ENCODE data around the gene TMEM256.

DNA sequence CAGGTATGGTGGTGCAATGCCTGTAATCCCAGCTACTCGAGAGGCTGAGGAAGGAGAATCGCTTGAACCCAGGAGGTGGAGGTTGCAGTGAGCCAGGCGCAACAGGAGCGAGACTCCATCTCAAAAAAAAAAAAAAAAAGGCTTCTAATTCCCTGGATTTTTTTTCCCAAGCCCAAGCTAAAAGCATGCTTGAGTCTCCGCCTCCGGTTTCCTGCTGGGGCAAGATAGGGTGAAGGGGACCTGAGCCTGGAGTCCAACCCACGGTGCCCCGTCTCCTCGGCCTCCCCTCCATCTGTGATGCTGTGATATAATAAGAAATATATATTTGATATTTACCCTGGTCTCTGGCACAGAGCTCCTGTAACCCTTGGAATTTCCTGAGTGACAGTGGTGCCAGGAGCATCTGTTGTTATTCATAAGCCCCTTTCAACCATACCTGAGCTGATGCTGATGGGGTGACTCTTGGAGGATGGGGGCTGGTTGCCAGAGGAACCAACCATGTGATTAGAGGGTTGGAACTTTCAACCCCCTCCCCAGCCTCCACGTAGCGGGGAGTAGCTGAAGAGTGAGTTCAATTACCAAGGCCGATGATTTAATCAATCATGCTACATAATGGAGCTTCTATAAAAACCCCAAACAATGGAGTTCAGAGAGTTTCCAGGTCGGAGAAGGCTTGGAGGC is 35.8 kb downstream of the TMEM256 start:
- TF ChIP-seq, protein P1, sequence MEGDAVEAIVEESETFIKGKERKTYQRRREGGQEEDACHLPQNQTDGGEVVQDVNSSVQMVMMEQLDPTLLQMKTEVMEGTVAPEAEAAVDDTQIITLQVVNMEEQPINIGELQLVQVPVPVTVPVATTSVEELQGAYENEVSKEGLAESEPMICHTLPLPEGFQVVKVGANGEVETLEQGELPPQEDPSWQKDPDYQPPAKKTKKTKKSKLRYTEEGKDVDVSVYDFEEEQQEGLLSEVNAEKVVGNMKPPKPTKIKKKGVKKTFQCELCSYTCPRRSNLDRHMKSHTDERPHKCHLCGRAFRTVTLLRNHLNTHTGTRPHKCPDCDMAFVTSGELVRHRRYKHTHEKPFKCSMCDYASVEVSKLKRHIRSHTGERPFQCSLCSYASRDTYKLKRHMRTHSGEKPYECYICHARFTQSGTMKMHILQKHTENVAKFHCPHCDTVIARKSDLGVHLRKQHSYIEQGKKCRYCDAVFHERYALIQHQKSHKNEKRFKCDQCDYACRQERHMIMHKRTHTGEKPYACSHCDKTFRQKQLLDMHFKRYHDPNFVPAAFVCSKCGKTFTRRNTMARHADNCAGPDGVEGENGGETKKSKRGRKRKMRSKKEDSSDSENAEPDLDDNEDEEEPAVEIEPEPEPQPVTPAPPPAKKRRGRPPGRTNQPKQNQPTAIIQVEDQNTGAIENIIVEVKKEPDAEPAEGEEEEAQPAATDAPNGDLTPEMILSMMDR (IDR thresholded peaks at IDR 0.05), result no peak
- TF ChIP-seq POLR2A (IDR thresholded peaks at IDR 0.05) (no peak), POLR2AphosphoS5 (IDR thresholded peaks at IDR 0.05) (no peak)

Measured in transverse colon (tissue), 4 donors.